Lower leg skin (tissue), 3 donors: ENCODE data around the gene CLDN9.

Experiments
- CTCF ChIP-seq, 3 donors: fragments of 450-650 bp; IDR thresholded peaks; one replicate each; pipeline ENCODE4 v1.5.1; 2016; ENCODE audit warnings: antibody characterized with exemption in 3 of 3, mild to moderate bottlenecking in 3 of 3, moderate library complexity in 2 of 3
- POLR2A ChIP-seq, 2 donors: fragments of 450-650 bp; IDR thresholded peaks; one replicate each; pipeline ENCODE4 v1.6.1; 2016 to 2017; ENCODE audit warnings: antibody characterized with exemption in 2 of 2, mild to moderate bottlenecking in 1 of 2, moderate library complexity in 1 of 2

- TF ChIP-seq CTCF (IDR thresholded peaks at IDR 0.05) (no peak), POLR2A (IDR thresholded peaks at IDR 0.05) (no peak)
Measured at GRCh38 chr16:3058139-3059030, 45.7 kb downstream of the CLDN9 start.
